SK-N-SH (cell line): Measurements from ENCODE around the gene DIS3L. TPM values are rescaled to one million over a fixed set of nuclear protein-coding genes. Genes with fewer than 3 reads are reported as not detected.

ENCODE experiments used
- CTCF ChIA-PET: fragments of 300-600, 350-600 bp; formaldehyde crosslinking; extraction: SDS; loops from one replicate; lab custom pipeline; 2021; lab: Yijun Ruan, JAX
- POLR2A ChIA-PET: fragments of 350-600 bp; sonication (Branson Sonifier 250); formaldehyde crosslinking; extraction: SDS; loops from one replicate; lab custom pipeline; 2020; ENCODE audit warnings: antibody characterized with exemption, inconsistent platforms; lab: Yijun Ruan, JAX
- DNase-seq: peaks from one replicate; pipeline ENCODE4 v3.0.0; 2012
- H2AFZ ChIP-seq: fragments of 200-600 bp; sonication (generic); 2 replicates; pipeline ENCODE4 v1.8.1; 2016; ENCODE audit warnings: antibody characterized with exemption, mild to moderate bottlenecking, low read depth
- H3F3A ChIP-seq: fragments of 200-600 bp; sonication (generic); replicated peaks from 2 replicates; pipeline ENCODE3; 2016; ENCODE audit warnings: antibody characterized with exemption, mild to moderate bottlenecking; ENCODE audit not compliant: insufficient read depth
- H3K27ac ChIP-seq, 2 experiments: fragments of 200-500 bp in 1 of 2; fragments of 200-600 bp in 1 of 2; sonication (Bioruptor generic) in 1 of 2; sonication (generic), shearing (Covaris generic) in 1 of 2; 2 replicates each; pipeline versions ENCODE4 v1.5.1 to v1.6.1; 2014 to 2016; ENCODE audit warnings: low read depth in 2 of 2, inconsistent platforms in 1 of 2, low read length in 1 of 2, mild to moderate bottlenecking in 1 of 2, mixed read lengths in 1 of 2
- H3K27me3 ChIP-seq: fragments of 200-600 bp; sonication (generic), shearing (Covaris generic); 2 replicates; pipeline ENCODE4 v1.6.1; 2016; ENCODE audit warnings: mixed run types; ENCODE audit not compliant: insufficient read depth
- H3K36me3 ChIP-seq, 2 experiments: fragments of 200-500 bp in 1 of 2; fragments of 200-600 bp in 1 of 2; sonication (Bioruptor generic) in 1 of 2; sonication (generic) in 1 of 2; replicated peaks in 1 of 2; 2 replicates each; pipeline versions ENCODE3 to v1.5.1; 2014 to 2016; ENCODE audit warnings: low read length in 1 of 2, mild to moderate bottlenecking in 1 of 2; ENCODE audit not compliant: insufficient read depth in 2 of 2, control insufficient read depth in 1 of 2
- H3K4me1 ChIP-seq, 2 experiments: fragments of 200-500 bp in 1 of 2; fragments of 200-600 bp in 1 of 2; sonication (Bioruptor generic) in 1 of 2; sonication (generic), shearing (Covaris generic) in 1 of 2; 2 replicates each; pipeline versions ENCODE4 v1.5.1 to v1.6.1; 2014 to 2016; ENCODE audit warnings: low read depth in 1 of 2, low read length in 1 of 2, mixed run types in 1 of 2; ENCODE audit not compliant: insufficient read depth in 2 of 2, control insufficient read depth in 1 of 2
- H3K4me2 ChIP-seq: fragments of 200-600 bp; sonication (generic), shearing (Covaris generic); 2 replicates; pipeline ENCODE4 v1.6.1; 2017; ENCODE audit warnings: mixed run types
- H3K4me3 ChIP-seq, 2 experiments: fragments of 200-500 bp in 1 of 2; fragments of 200-600 bp in 1 of 2; sonication (Bioruptor generic) in 1 of 2; sonication (generic), shearing (Covaris generic) in 1 of 2; 2 replicates each; pipeline versions ENCODE4 v1.5.1 to v1.8.1; 2014 to 2016; ENCODE audit warnings: low read depth in 2 of 2, inconsistent platforms in 1 of 2, low read length in 1 of 2, mild to moderate bottlenecking in 1 of 2, mixed read lengths in 1 of 2, moderate library complexity in 1 of 2
- H3K79me2 ChIP-seq: fragments of 200-600 bp; sonication (generic); 2 replicates; pipeline ENCODE4 v1.8.1; 2017; ENCODE audit warnings: mild to moderate bottlenecking; ENCODE audit not compliant: insufficient read depth
- H3K9ac ChIP-seq: fragments of 200-600 bp; sonication (generic); 2 replicates; pipeline ENCODE4 v1.6.1; 2017; ENCODE audit warnings: mixed run types
- H3K9me2 ChIP-seq: fragments of 200-600 bp; sonication (generic); 2 replicates; pipeline ENCODE4 v1.6.1; 2017; ENCODE audit warnings: mixed run types
- H3K9me3 ChIP-seq: fragments of 200-600 bp; sonication (generic); 2 replicates; pipeline ENCODE4 v1.6.1; 2017; ENCODE audit warnings: mixed run types, mild to moderate bottlenecking, moderate library complexity
- H4K20me1 ChIP-seq: fragments of 200-600 bp; sonication (generic); 2 replicates; pipeline ENCODE4 v1.6.1; 2017; ENCODE audit warnings: mild to moderate bottlenecking, mixed run types; ENCODE audit not compliant: insufficient read depth
- CHD2 ChIP-seq: fragments of 150-350 bp; IDR thresholded peaks from 2 replicates; pipeline ENCODE4 v1.6.1; 2018; ENCODE audit warnings: low read length; ENCODE audit not compliant: partially characterized antibody
- CTCF ChIP-seq: fragments of 200-600 bp; sonication (generic); IDR thresholded peaks from 2 replicates; pipeline ENCODE4 v1.6.1; 2017; ENCODE audit warnings: antibody characterized with exemption, mild to moderate bottlenecking, moderate library complexity
- EZH2phosphoT487 ChIP-seq: fragments of 200-600 bp; sonication (generic); IDR thresholded peaks from 2 replicates; pipeline ENCODE4 v1.6.1; 2017; ENCODE audit warnings: low read depth, mixed run types, mild to moderate bottlenecking, antibody characterized with exemption, moderate library complexity, borderline replicate concordance
- FOSL2 ChIP-seq: IDR thresholded peaks from 2 replicates; pipeline ENCODE4 v1.4.0; 2012; ENCODE audit warnings: low read depth, mild to moderate bottlenecking, moderate library complexity, borderline replicate concordance
- FOXM1 ChIP-seq: IDR thresholded peaks from 2 replicates; pipeline ENCODE4 v1.4.0; 2012; ENCODE audit warnings: low read depth, mild to moderate bottlenecking
- GABPA ChIP-seq: IDR thresholded peaks from 2 replicates; pipeline ENCODE4 v1.4.0; 2012; ENCODE audit warnings: low read depth, mild to moderate bottlenecking
- GATA2 ChIP-seq: sonication (generic); formaldehyde crosslinking; IDR thresholded peaks from 2 replicates; pipeline ENCODE4 v1.5.0; 2020; ENCODE audit warnings: mild to moderate bottlenecking, missing genetic modification reagents
- IRF3 ChIP-seq: fragments of 150-350 bp; IDR thresholded peaks from 2 replicates; pipeline ENCODE4 v1.6.1; 2016; ENCODE audit warnings: mild to moderate bottlenecking, low read depth, low read length
- JUND ChIP-seq: IDR thresholded peaks from 2 replicates; pipeline ENCODE4 v1.4.0; 2012
- MEF2A ChIP-seq: IDR thresholded peaks from 2 replicates; pipeline ENCODE4 v1.4.0; 2012; ENCODE audit warnings: low read depth, borderline replicate concordance
- NFIC ChIP-seq: IDR thresholded peaks from 2 replicates; pipeline ENCODE4 v1.4.0; 2012; ENCODE audit warnings: borderline replicate concordance
- NRF1 ChIP-seq: IDR thresholded peaks from 2 replicates; pipeline ENCODE4 v1.6.1; 2012; ENCODE audit warnings: low read depth, mild to moderate bottlenecking, low read length
- PBX3 ChIP-seq: IDR thresholded peaks from 2 replicates; pipeline ENCODE4; 2012
- POLR2AphosphoS5 ChIP-seq: IDR thresholded peaks from 2 replicates; pipeline ENCODE4 v1.6.1; 2012; ENCODE audit warnings: low read depth, low read length
- RAD21 ChIP-seq: IDR thresholded peaks from 2 replicates; pipeline ENCODE4 v1.6.1; 2012; ENCODE audit warnings: mild to moderate bottlenecking, low read length
- RCOR1 ChIP-seq: fragments of 150-350 bp; IDR thresholded peaks from 2 replicates; pipeline ENCODE4 v1.6.1; 2017; ENCODE audit warnings: antibody characterized with exemption, low read length
- REST ChIP-seq: IDR thresholded peaks from 2 replicates; pipeline ENCODE4 v1.6.1; 2012; ENCODE audit warnings: mild to moderate bottlenecking, low read depth, low read length, moderate library complexity
- RFX5 ChIP-seq: IDR thresholded peaks from 2 replicates; pipeline ENCODE4 v1.6.1; 2012; ENCODE audit warnings: mild to moderate bottlenecking, improper control_type of control experiment, low read length
- RXRA ChIP-seq: IDR thresholded peaks from 2 replicates; pipeline ENCODE4 v1.4.0; 2012; ENCODE audit warnings: low read depth, mild to moderate bottlenecking, borderline replicate concordance
- SIN3A ChIP-seq: IDR thresholded peaks from 2 replicates; pipeline ENCODE4 v1.6.1; 2012; ENCODE audit warnings: low read depth, mild to moderate bottlenecking, low read length, moderate library complexity, borderline replicate concordance
- TAF1 ChIP-seq: IDR thresholded peaks from 2 replicates; pipeline ENCODE4 v1.6.1; 2012; ENCODE audit warnings: low read depth, mild to moderate bottlenecking, low read length, moderate library complexity, borderline replicate concordance
- TCF12 ChIP-seq: IDR thresholded peaks from 2 replicates; pipeline ENCODE4 v1.4.0; 2012
- TEAD4 ChIP-seq: IDR thresholded peaks from 2 replicates; pipeline ENCODE4 v1.4.0; 2012; ENCODE audit warnings: mild to moderate bottlenecking, borderline replicate concordance; ENCODE audit not compliant: insufficient read depth
- USF2 ChIP-seq: fragments of 150-350 bp; IDR thresholded peaks from 2 replicates; pipeline ENCODE4 v1.6.1; 2017; ENCODE audit warnings: antibody characterized with exemption, low read length, low read depth, borderline replicate concordance
- YY1 ChIP-seq: IDR thresholded peaks from 2 replicates; pipeline ENCODE4 v1.4.0; 2012; ENCODE audit warnings: low read depth, mild to moderate bottlenecking
- WGBS: methylation state at CpG from one replicate; pipeline ENCODE4 v1.1.6; 2017; ENCODE audit warnings: low lambda C conversion rate; 5-methylcytosine and 5-hydroxymethylcytosine counted together
- polyA plus RNA-seq, 3 experiments: library from polyadenylated mRNA; depleted of rRNA; stranded (reverse); fragments of >200 nt; gene quantifications; 2 replicates each; pipeline ENCODE4 v1.2.3, GENCODE V29; 2012

Gene DIS3L
- polyA plus RNA-seq, 1 of the 3 experiments (the other 2 are of a cell fraction), result 11.5 TPM

GRCh38 chr15:66356359-66357236 is 63.2 kb downstream of the DIS3L start, which contains the start of gene TIPIN:
Gene TIPIN, minus strand, starts transcription at chr15:66356685. Its CDS starts 3,738 bp downstream, at chr15:66352947.
- Histone ChIP-seq H3K27ac (peak within 1 kb of the TSS; percentile 47 to 67; a peak in 3 of 4 replicates), H3K4me3 (peak within 1 kb of the TSS; percentile 64 to 86), H3K9me3 (no peaks in the 10 kb centered on the region), H3K36me3 (no peaks in the 10 kb centered on the region), H3K9ac (peak within 1 kb of the TSS; percentile 84), H3K4me1 (peaks cover 0 to 3% of the 10 kb centered on the region in 2 experiments; a peak in 1 of 4 replicates), H2AFZ (peak within 1 kb of the TSS; percentile 98), H3K79me2 (peaks cover 20% of the 10 kb centered on the region; the same call in 1 of the 2 replicates), H3F3A (peaks cover 8% of the 10 kb centered on the region), H3K4me2 (peak within 1 kb of the TSS; percentile 98), H3K9me2 (no peaks in the 10 kb centered on the region), H4K20me1 (no peaks in the 10 kb centered on the region), H3K27me3 (no peaks in the 10 kb centered on the region)
- CTCF ChIA-PET, result interaction anchor here (0.6 to 4.5 kb wide), 4 partner anchors 14 to 390 kb away, joined by 3 to 24 read pairs (median 3); partner anchors contain the start of genes MAP2K1 and SNAPC5
- WGBS, result 3% methylated on average over 31 of the region's 51 CpGs
- DNase-seq, result peak; percentile 93
- POLR2A ChIA-PET, result no interaction called here
- TF ChIP-seq MEF2A (no peak), TEAD4 (no peak), GABPA (peak; percentile 63), NRF1 (no peak), IRF3 (no peak), SIN3A (peak; percentile 96; the same call in 1 of the 2 replicates), CHD2 (peak; percentile 100), NFIC (no peak), JUND (no peak), YY1 (no peak), FOXM1 (no peak), EZH2phosphoT487 (no peak), FOSL2 (no peak), CTCF (no peak), TCF12 (peak; percentile 14; the same call in 1 of the 2 replicates), TAF1 (peak; percentile 77; the same call in 1 of the 2 replicates), RAD21 (no peak), RXRA (no peak), USF2 (no peak), POLR2AphosphoS5 (peak; percentile 84; the same call in 1 of the 2 replicates), RCOR1 (no peak), REST (no peak), GATA2 (CRISPR knock-in tag) (no peak), RFX5 (no peak), PBX3 (no peak)
